GM12891 (cell line): ENCODE measurements around the gene SYPL1.
A peak's percentile ranks its signal among the peaks of the same experiment; 100 is the strongest.

Experiments used
- DNase-seq: peaks from one replicate; pipeline ENCODE4 v3.0.0; 2011; ENCODE audit warnings: low spot score; ENCODE audit not compliant: insufficient read length
- FAIRE-seq: peaks from 2 replicates; lab custom pipeline; 2011; peaks lifted over from hg19 to GRCh38; lab: Jason Lieb, UNC
- PAX5 ChIP-seq: IDR thresholded peaks from 2 replicates; pipeline ENCODE4 v1.6.1; 2011; ENCODE audit warnings: low read length, moderate library complexity, mild to moderate bottlenecking; ENCODE audit not compliant: insufficient read depth, severe bottlenecking
- POLR2A ChIP-seq: IDR thresholded peaks from 2 replicates; pipeline ENCODE4 v1.6.1; 2011; ENCODE audit warnings: low read depth, low read length, control low read depth
- POLR2AphosphoS5 ChIP-seq: IDR thresholded peaks from 2 replicates; pipeline ENCODE4 v1.6.1; 2011; ENCODE audit warnings: low read depth, low read length, control low read depth
- POU2F2 ChIP-seq: IDR thresholded peaks from 2 replicates; pipeline ENCODE4 v1.6.1; 2011; ENCODE audit warnings: low read depth, mild to moderate bottlenecking, control low read depth, low read length, moderate library complexity
- SPI1 ChIP-seq: IDR thresholded peaks from 2 replicates; pipeline ENCODE4 v1.6.1; 2011; ENCODE audit warnings: low read depth, low read length, control low read depth
- TAF1 ChIP-seq: IDR thresholded peaks from 2 replicates; pipeline ENCODE4 v1.6.1; 2011; ENCODE audit warnings: low read depth, low read length, control low read depth

SYPL1 gene

GRCh38 chr7:106057962-106058927 lies 53.9 kb downstream of the SYPL1 start:
- peak; percentile 52 for DNase-seq
- FAIRE-seq = peak; percentile 88
- TF ChIP-seq SPI1 (peak; percentile 92), POLR2A (peak; percentile 42), TAF1 (no peak), PAX5 (peak; percentile 91), POU2F2 (peak; percentile 73), POLR2AphosphoS5 (0 out of 2 replicates have a peak, but pooled peaks have one; percentile 33)

GRCh38 chr7:106057204-106057961 lies 54.7 kb downstream of the SYPL1 start:
- no peak for DNase-seq
- peak; percentile 26 for FAIRE-seq
- TF ChIP-seq POLR2AphosphoS5 (no peak), POU2F2 (peak; percentile 89; the same call in 1 of the 2 replicates), TAF1 (peak; percentile 45; the same call in 1 of the 2 replicates)

GRCh38 chr7:106056513-106057203 lies 55.5 kb downstream of the SYPL1 start:
- DNase-seq (peak; percentile 53), FAIRE-seq (peak; percentile 91)
- TF ChIP-seq PAX5 (no peak), POLR2A (no peak), SPI1 (no peak), POU2F2 (0 out of 2 replicates have a peak, but pooled peaks have one; percentile 41)

- FAIRE-seq (no peak), DNase-seq (no peak)
- TF ChIP-seq POLR2AphosphoS5 (no peak), POU2F2 (no peak), TAF1 (no peak), SPI1 (no peak), PAX5 (no peak), POLR2A (no peak)
Measured at GRCh38 chr7:106054971-106055532, 57.1 kb downstream of the SYPL1 start.

- TF ChIP-seq TAF1 (no peak), SPI1 (no peak), POLR2AphosphoS5 (no peak), POLR2A (no peak), PAX5 (no peak), POU2F2 (no peak)
- DNase-seq = no peak
- no peak for FAIRE-seq
Measured at GRCh38 chr7:106054156-106054910, 57.8 kb downstream of the SYPL1 start.

GRCh38 chr7:106053109-106053508 lies 59.0 kb downstream of the SYPL1 start:
- no peak for FAIRE-seq
- TF ChIP-seq POLR2AphosphoS5 (no peak), TAF1 (no peak), POLR2A (no peak), PAX5 (no peak), SPI1 (no peak), POU2F2 (no peak)
- DNase-seq = no peak

GRCh38 chr7:106052681-106053080 lies 59.4 kb downstream of the SYPL1 start:
- DNase-seq = no peak
- TF ChIP-seq POU2F2 (no peak), TAF1 (no peak), PAX5 (no peak), SPI1 (no peak), POLR2A (no peak), POLR2AphosphoS5 (no peak)
- FAIRE-seq = no peak

- no peak for TF ChIP-seq SPI1
- no peak for TF ChIP-seq TAF1
- no peak for TF ChIP-seq POLR2A
- TF ChIP-seq POU2F2 = no peak
- TF ChIP-seq POLR2AphosphoS5 = no peak
- TF ChIP-seq PAX5 = no peak
- FAIRE-seq (no peak), DNase-seq (no peak)
Measured at GRCh38 chr7:106050746-106051117, 61.4 kb downstream of the SYPL1 start.
